H9 (cell line): Measurements from ENCODE around the gene HS3ST2. TPM values are rescaled to one million over a fixed set of nuclear protein-coding genes. Genes with fewer than 3 reads are reported as not detected.

Experiments
- DNase-seq: peaks from one replicate; pipeline ENCODE4 v3.0.0-alpha.2; 2017
- H2AFZ ChIP-seq: one replicate; pipeline ENCODE4 v1.6.1; 2013; ENCODE audit warnings: mild to moderate bottlenecking, low read length, control low read depth, moderate library complexity
- H2AK5ac ChIP-seq: 2 replicates; pipeline ENCODE4 v1.6.1; 2013; ENCODE audit warnings: low read length, control low read depth, mixed read lengths; ENCODE audit not compliant: insufficient read length
- H2BK120ac ChIP-seq: one replicate; pipeline ENCODE4 v1.6.1; 2013; ENCODE audit warnings: low read depth, mild to moderate bottlenecking, low read length, control low read depth, inconsistent platforms; ENCODE audit not compliant: poor library complexity, severe bottlenecking
- H2BK12ac ChIP-seq: 2 replicates; pipeline ENCODE4 v1.6.1; 2013; ENCODE audit warnings: low read length, control low read depth, mixed read lengths, low read depth; ENCODE audit not compliant: insufficient read length
- H2BK15ac ChIP-seq: 2 replicates; pipeline ENCODE4 v1.6.1; 2013; ENCODE audit warnings: low read depth, low read length, control low read depth
- H2BK20ac ChIP-seq: one replicate; pipeline ENCODE4 v1.6.1; 2013; ENCODE audit warnings: low read depth, mild to moderate bottlenecking, low read length, control low read depth, inconsistent platforms; ENCODE audit not compliant: poor library complexity, severe bottlenecking
- H2BK5ac ChIP-seq: 2 replicates; pipeline ENCODE4 v1.6.1; 2013; ENCODE audit warnings: low read length, control low read depth, mixed read lengths; ENCODE audit not compliant: insufficient read length
- H3K14ac ChIP-seq: 2 replicates; pipeline ENCODE4 v1.6.1; 2013; ENCODE audit warnings: low read length, control low read depth; ENCODE audit not compliant: insufficient read depth
- H3K18ac ChIP-seq: 2 replicates; pipeline ENCODE4 v1.6.1; 2013; ENCODE audit warnings: low read depth, mild to moderate bottlenecking, mixed read lengths, low read length, control low read depth; ENCODE audit not compliant: insufficient read length
- H3K23ac ChIP-seq: 2 replicates; pipeline ENCODE4 v1.6.1; 2013; ENCODE audit warnings: low read length, control low read depth, mixed read lengths, low read depth; ENCODE audit not compliant: insufficient read length
- H3K23me2 ChIP-seq: 2 replicates; pipeline ENCODE4 v1.6.1; 2013; ENCODE audit warnings: low read depth, mild to moderate bottlenecking, mixed read lengths, low read length, control low read depth; ENCODE audit not compliant: insufficient read length, poor library complexity, severe bottlenecking
- H3K27ac ChIP-seq: 2 replicates; pipeline ENCODE4 v1.5.1; 2013; ENCODE audit warnings: low read length, control low read depth, mixed read lengths, low read depth; ENCODE audit not compliant: insufficient read length
- H3K27me3 ChIP-seq: 2 replicates; pipeline ENCODE4 v1.6.1; 2013; ENCODE audit warnings: low read length, control low read depth, inconsistent platforms; ENCODE audit not compliant: insufficient read depth
- H3K4ac ChIP-seq: 2 replicates; pipeline ENCODE4 v1.6.1; 2013; ENCODE audit warnings: low read depth, mild to moderate bottlenecking, control low read depth, inconsistent platforms, low read length, moderate library complexity
- H3K4me1 ChIP-seq: 2 replicates; pipeline ENCODE4 v1.6.1; 2013; ENCODE audit warnings: low read length, control low read depth, inconsistent platforms; ENCODE audit not compliant: insufficient read depth
- H3K4me2 ChIP-seq: 2 replicates; pipeline ENCODE4 v1.6.1; 2013; ENCODE audit warnings: low read length, control low read depth, mixed read lengths; ENCODE audit not compliant: insufficient read length, insufficient read depth
- H3K56ac ChIP-seq: 2 replicates; pipeline ENCODE4 v1.6.1; 2013; ENCODE audit warnings: low read depth, mild to moderate bottlenecking, mixed read lengths, low read length, control low read depth; ENCODE audit not compliant: insufficient read length
- H3K79me1 ChIP-seq: 2 replicates; pipeline ENCODE4 v1.6.1; 2013; ENCODE audit warnings: low read depth, mild to moderate bottlenecking, moderate library complexity, low read length, control low read depth, inconsistent platforms; ENCODE audit not compliant: insufficient read depth, poor library complexity, severe bottlenecking
- H3K79me2 ChIP-seq: 2 replicates; pipeline ENCODE4 v1.6.1; 2013; ENCODE audit warnings: low read length, control low read depth, inconsistent platforms; ENCODE audit not compliant: insufficient read depth
- H3K9ac ChIP-seq: 2 replicates; pipeline ENCODE4 v1.6.1; 2013; ENCODE audit warnings: low read length, control low read depth, mixed read lengths; ENCODE audit not compliant: insufficient read length; ENCODE audit errors: extremely low read depth
- H3K9me3 ChIP-seq: one replicate; pipeline ENCODE4 v1.6.1; 2013; ENCODE audit warnings: low read depth, low read length, inconsistent platforms; ENCODE audit not compliant: control insufficient read depth
- H3T11ph ChIP-seq: one replicate; pipeline ENCODE4 v1.6.1; 2013; ENCODE audit warnings: mild to moderate bottlenecking, low read length, control low read depth, inconsistent platforms
- H4K20me1 ChIP-seq: one replicate; pipeline ENCODE4 v1.6.1; 2013; ENCODE audit not compliant: control insufficient read depth, insufficient read length, insufficient read depth
- H4K5ac ChIP-seq: 2 replicates; pipeline ENCODE4 v1.6.1; 2013; ENCODE audit warnings: low read depth, mild to moderate bottlenecking, mixed read lengths, low read length, control low read depth; ENCODE audit not compliant: insufficient read length
- H4K8ac ChIP-seq: replicated peaks from 2 replicates; pipeline ENCODE4 v1.6.1; 2013; ENCODE audit warnings: low read length, control low read depth, mixed read lengths, low read depth; ENCODE audit not compliant: insufficient read length
- H4K91ac ChIP-seq: 2 replicates; pipeline ENCODE4 v1.6.1; 2013; ENCODE audit warnings: low read depth, mild to moderate bottlenecking, moderate library complexity, mixed read lengths, low read length, control low read depth; ENCODE audit not compliant: insufficient read length
- H3K27ac Mint-ChIP-seq, 3 experiments: 2 replicates in 2 of 3; 3 replicates in 1 of 3; pipeline ENCODE4 v1.8.0; 2020 to 2021; ENCODE audit warnings: mixed read lengths in 3 of 3, mild to moderate bottlenecking in 1 of 3, moderate library complexity in 1 of 3
- H3K27me3 Mint-ChIP-seq: 2 replicates; pipeline ENCODE4 v1.8.0; 2021; ENCODE audit warnings: low read depth, mild to moderate bottlenecking, moderate library complexity, mixed read lengths
- H3K36me3 Mint-ChIP-seq, 3 experiments: 2 replicates in 2 of 3; 3 replicates in 1 of 3; pipeline ENCODE4 v1.8.0; 2020 to 2021; ENCODE audit warnings: low read depth in 3 of 3, mixed read lengths in 3 of 3; ENCODE audit not compliant: insufficient read depth in 1 of 3
- H3K4me1 Mint-ChIP-seq, 2 experiments: 2 replicates each; pipeline ENCODE4 v1.8.0; 2020; ENCODE audit warnings: mixed read lengths in 2 of 2
- H3K4me3 Mint-ChIP-seq, 2 experiments: 2 replicates in 1 of 2; 3 replicates in 1 of 2; pipeline ENCODE4 v1.8.0; 2020 to 2021; ENCODE audit warnings: mild to moderate bottlenecking in 2 of 2, mixed read lengths in 2 of 2, moderate library complexity in 1 of 2
- H3K9me3 Mint-ChIP-seq, 2 experiments: 2 replicates in 1 of 2; 3 replicates in 1 of 2; pipeline ENCODE4 v1.8.0; 2020; ENCODE audit warnings: mild to moderate bottlenecking in 2 of 2, mixed read lengths in 2 of 2, moderate library complexity in 1 of 2
- CTCF ChIP-seq: fragments of 200-600 bp; sonication (generic); conservative IDR thresholded peaks from 3 replicates; pipeline ENCODE4 v1.8.0; 2021; ENCODE audit warnings: antibody characterized with exemption, mild to moderate bottlenecking
- WGBS: extraction: QIAGEN DNeasy Blood & Tissue Kit; methylation state at CpG from one replicate; pipeline ENCODE4 v1.1.7; 2013; ENCODE audit warnings: missing lambda C conversion rate, low lambda C conversion rate, mixed read lengths; ENCODE audit not compliant: insufficient read length; ENCODE audit errors: extremely low coverage; 5-methylcytosine and 5-hydroxymethylcytosine counted together
- total RNA-seq: library from RNA; stranded (reverse); gene quantifications from 2 replicates; pipeline ENCODE4 v1.2.1, GENCODE V29; 2021

HS3ST2 gene
- total RNA-seq, 1 experiment from 2014 or later, result 3.1 TPM

GRCh38 chr16:22871861-22872260, 57.9 kb downstream of the HS3ST2 start:
- H3K23me2 ChIP-seq, result no peaks in the 10 kb centered on the region
- no peak overlapping the region for H3K56ac ChIP-seq
- H3T11ph ChIP-seq, result no peak overlapping the region
- H3K27me3 Mint-ChIP-seq, result no peaks in the 10 kb centered on the region
- H4K8ac ChIP-seq, result no peak overlapping the region
- H2BK15ac ChIP-seq, result no peak overlapping the region
- no peaks in the 10 kb centered on the region for H3K9me3 ChIP-seq
- H3K79me2 ChIP-seq, result no peaks in the 10 kb centered on the region
- H4K5ac ChIP-seq, result no peak overlapping the region
- no peaks in the 10 kb centered on the region for H3K79me1 ChIP-seq
- H2BK5ac ChIP-seq, result no peak overlapping the region
- H3K9me3 Mint-ChIP-seq, result peaks cover 0 to 3% of the 10 kb centered on the region in 2 experiments; a peak in 1 of 5 replicates
- no peak overlapping the region for H3K4me3 Mint-ChIP-seq
- no peaks in the 10 kb centered on the region for H3K27me3 ChIP-seq
- peaks cover 8 to 9% of the 10 kb centered on the region in 2 experiments for H3K4me1 Mint-ChIP-seq
- no peaks in the 10 kb centered on the region for H3K4me1 ChIP-seq
- no peak overlapping the region for H2AK5ac ChIP-seq
- no CpG with 5 or more reads among the region's 4 CpGs for WGBS
- no peak overlapping the region for H2BK20ac ChIP-seq
- H3K36me3 Mint-ChIP-seq, result no peaks in the 10 kb centered on the region
- H3K18ac ChIP-seq, result no peak overlapping the region
- no peak overlapping the region for H2BK120ac ChIP-seq
- no peak for TF ChIP-seq CTCF
- no peak overlapping the region for H4K91ac ChIP-seq
- no peak overlapping the region for H3K4me2 ChIP-seq
- H4K20me1 ChIP-seq, result no peaks in the 10 kb centered on the region
- H2AFZ ChIP-seq, result no peak overlapping the region
- no peak overlapping the region for H3K27ac ChIP-seq
- DNase-seq, result no peak
- no peak overlapping the region for H3K27ac Mint-ChIP-seq
- H3K9ac ChIP-seq, result no peak overlapping the region
- no peak overlapping the region for H3K14ac ChIP-seq
- H2BK12ac ChIP-seq, result no peak overlapping the region
- H3K4ac ChIP-seq, result no peak overlapping the region
- no peak overlapping the region for H3K23ac ChIP-seq
